ENCODE measurements around the gene RPS19BP1. TPM values are rescaled to one million over a fixed set of nuclear protein-coding genes. Genes with fewer than 3 reads are reported as not detected.

RPS19BP1 gene
- total RNA-seq, 2 experiments from 2014 or later: 65.8 to 69.7 TPM

DNA sequence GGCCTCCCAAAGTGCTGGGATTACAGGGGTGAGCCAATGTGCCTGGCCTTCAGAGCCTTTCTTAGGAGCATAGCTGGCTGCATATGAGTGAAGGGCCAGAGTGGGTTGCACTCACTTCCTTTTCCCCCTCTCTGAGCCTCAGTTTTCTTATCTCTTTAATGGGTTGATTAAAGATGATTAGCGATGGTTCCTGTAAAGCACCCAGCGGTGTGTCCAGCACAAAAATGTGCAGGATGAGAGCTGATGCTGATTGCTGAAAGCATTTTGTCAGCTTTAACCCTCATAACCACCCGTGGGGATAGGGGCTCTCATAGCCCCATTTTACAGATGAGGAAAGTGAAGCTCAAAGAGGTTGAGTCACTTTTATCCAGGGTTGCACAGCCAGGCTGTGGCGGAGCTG is 43.5 kb upstream of the RPS19BP1 start:
- Histone ChIP-seq H3K27ac (ENCODE audit: low read depth in 1 of 2, low read length in 2 of 2) (no peak overlapping the region), H3K36me3 (ENCODE audit: insufficient read depth, low read length) (no peaks in the 10 kb centered on the region), H3K9me3 (ENCODE audit: control insufficient read depth in 1 of 2, insufficient read depth in 1 of 2, low read length in 2 of 2) (no peaks in the 10 kb centered on the region), H3K4me3 (ENCODE audit: low read length) (no peak overlapping the region), H3K4me1 (ENCODE audit: insufficient read depth, low read length) (no peaks in the 10 kb centered on the region), H3K27me3 (ENCODE audit: control insufficient read depth in 1 of 2, insufficient read depth in 2 of 2, low read length in 2 of 2) (peaks cover 0 to 2% of the 10 kb centered on the region in 2 experiments)
- CTCF ChIA-PET: no interaction called here
- DNase-seq: no peak
- H3K27ac Mint-ChIP-seq: no peak overlapping the region
- intact Hi-C loops (cut with DNase I, micrococcal nuclease): no loop called here
- ATAC-seq (ENCODE audit: poor library complexity): no peak
- no peaks in the 10 kb centered on the region for H3K36me3 Mint-ChIP-seq (ENCODE audit: low read depth)
- peaks cover 3% of the 10 kb centered on the region for H3K27me3 Mint-ChIP-seq
- no peak overlapping the region for H3K4me3 Mint-ChIP-seq
- no peaks in the 10 kb centered on the region for H3K9me3 Mint-ChIP-seq
- H3K4me1 Mint-ChIP-seq (ENCODE audit: low read depth): no peaks in the 10 kb centered on the region
- TF ChIP-seq, protein P1, sequence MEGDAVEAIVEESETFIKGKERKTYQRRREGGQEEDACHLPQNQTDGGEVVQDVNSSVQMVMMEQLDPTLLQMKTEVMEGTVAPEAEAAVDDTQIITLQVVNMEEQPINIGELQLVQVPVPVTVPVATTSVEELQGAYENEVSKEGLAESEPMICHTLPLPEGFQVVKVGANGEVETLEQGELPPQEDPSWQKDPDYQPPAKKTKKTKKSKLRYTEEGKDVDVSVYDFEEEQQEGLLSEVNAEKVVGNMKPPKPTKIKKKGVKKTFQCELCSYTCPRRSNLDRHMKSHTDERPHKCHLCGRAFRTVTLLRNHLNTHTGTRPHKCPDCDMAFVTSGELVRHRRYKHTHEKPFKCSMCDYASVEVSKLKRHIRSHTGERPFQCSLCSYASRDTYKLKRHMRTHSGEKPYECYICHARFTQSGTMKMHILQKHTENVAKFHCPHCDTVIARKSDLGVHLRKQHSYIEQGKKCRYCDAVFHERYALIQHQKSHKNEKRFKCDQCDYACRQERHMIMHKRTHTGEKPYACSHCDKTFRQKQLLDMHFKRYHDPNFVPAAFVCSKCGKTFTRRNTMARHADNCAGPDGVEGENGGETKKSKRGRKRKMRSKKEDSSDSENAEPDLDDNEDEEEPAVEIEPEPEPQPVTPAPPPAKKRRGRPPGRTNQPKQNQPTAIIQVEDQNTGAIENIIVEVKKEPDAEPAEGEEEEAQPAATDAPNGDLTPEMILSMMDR (IDR thresholded peaks at IDR 0.05): no peak
- POLR2A ChIA-PET: no interaction called here

DNA sequence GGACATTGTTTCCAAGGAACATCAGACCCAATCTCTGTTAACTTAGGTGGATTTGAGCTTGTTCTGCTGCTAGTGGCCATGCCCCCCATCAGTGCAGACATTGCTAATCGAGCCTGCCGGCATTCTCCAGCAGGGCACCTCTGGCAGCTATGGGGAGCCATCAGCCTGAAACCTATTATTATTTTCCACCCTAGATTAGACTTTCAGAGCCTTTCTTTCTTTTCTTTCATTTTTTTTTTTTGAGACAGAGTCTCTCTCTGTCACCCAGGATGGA is 42.9 kb upstream of the RPS19BP1 start:
- CTCF ChIA-PET: no interaction called here
- no peak for ATAC-seq (ENCODE audit: poor library complexity)
- TF ChIP-seq, protein P1 (IDR thresholded peaks at IDR 0.05): no peak
- DNase-seq: no peak
- Mint-ChIP-seq H3K9me3 (no peaks in the 10 kb centered on the region), H3K4me3 (no peak overlapping the region), H3K27ac (no peak overlapping the region), H3K4me1 (ENCODE audit: low read depth) (no peaks in the 10 kb centered on the region), H3K27me3 (no peaks in the 10 kb centered on the region), H3K36me3 (ENCODE audit: low read depth) (no peaks in the 10 kb centered on the region)
- H3K4me3 ChIP-seq (ENCODE audit: low read length): no peak overlapping the region
- intact Hi-C loops (cut with DNase I, micrococcal nuclease): no loop called here
- H3K36me3 ChIP-seq (ENCODE audit: insufficient read depth, low read length): no peaks in the 10 kb centered on the region
- POLR2A ChIA-PET: no interaction called here
- H3K27ac ChIP-seq (ENCODE audit: low read depth in 1 of 2, low read length in 2 of 2): no peak overlapping the region
- no peaks in the 10 kb centered on the region for H3K4me1 ChIP-seq (ENCODE audit: insufficient read depth, low read length)
- no peaks in the 10 kb centered on the region for H3K9me3 ChIP-seq (ENCODE audit: control insufficient read depth in 1 of 2, insufficient read depth in 1 of 2, low read length in 2 of 2)
- H3K27me3 ChIP-seq (ENCODE audit: control insufficient read depth in 1 of 2, insufficient read depth in 2 of 2, low read length in 2 of 2): peaks cover 0 to 2% of the 10 kb centered on the region in 2 experiments

DNA sequence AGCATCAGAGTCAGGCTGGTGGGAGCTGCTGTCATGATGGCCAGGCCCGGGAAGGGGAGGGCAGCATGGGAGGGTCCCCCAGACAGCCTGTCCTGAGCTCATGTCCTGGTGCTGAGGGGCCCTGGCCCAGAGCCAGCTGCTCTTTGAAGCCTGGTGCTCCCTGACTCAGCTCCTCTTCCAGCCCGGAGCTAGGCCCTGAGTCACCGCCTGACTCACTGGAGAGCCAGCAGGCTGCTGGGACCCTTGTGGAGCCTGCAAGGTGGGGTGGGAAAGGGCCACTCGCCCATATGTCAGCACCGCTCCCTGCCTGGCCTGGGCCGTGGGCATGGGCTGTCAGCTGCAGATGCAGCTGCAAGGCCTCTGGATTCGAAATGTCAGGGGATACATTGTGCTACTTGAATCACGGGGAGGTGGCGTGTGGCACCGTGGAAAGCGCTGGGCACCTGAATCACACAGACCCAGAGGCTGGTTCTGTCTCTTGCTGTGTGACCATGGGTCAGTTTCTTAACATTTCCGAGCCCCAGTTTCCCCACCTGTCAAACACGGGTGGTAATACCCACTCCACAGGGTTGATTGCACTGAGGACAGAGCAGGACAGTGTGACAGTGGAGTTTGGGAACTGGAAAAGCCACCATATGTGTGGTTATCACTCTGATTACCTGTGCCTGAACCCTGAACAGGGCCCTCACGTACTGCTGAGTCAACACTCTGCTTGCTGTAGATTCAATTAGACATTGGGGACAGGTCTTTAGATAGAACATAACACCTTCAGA is 42.4 kb upstream of the RPS19BP1 start:
- Histone ChIP-seq H3K36me3 (ENCODE audit: insufficient read depth, low read length) (no peaks in the 10 kb centered on the region), H3K4me3 (ENCODE audit: low read length) (no peak overlapping the region), H3K4me1 (ENCODE audit: insufficient read depth, low read length) (no peaks in the 10 kb centered on the region), H3K9me3 (ENCODE audit: control insufficient read depth in 1 of 2, insufficient read depth in 1 of 2, low read length in 2 of 2) (no peaks in the 10 kb centered on the region), H3K27me3 (ENCODE audit: control insufficient read depth in 1 of 2, insufficient read depth in 2 of 2, low read length in 2 of 2) (peaks cover 0 to 2% of the 10 kb centered on the region in 2 experiments), H3K27ac (ENCODE audit: low read depth in 1 of 2, low read length in 2 of 2) (no peak overlapping the region)
- TF ChIP-seq, protein P1 (IDR thresholded peaks at IDR 0.05): no peak
- no peaks in the 10 kb centered on the region for H3K4me1 Mint-ChIP-seq (ENCODE audit: low read depth)
- intact Hi-C loops (cut with DNase I, micrococcal nuclease): no loop called here
- CTCF ChIA-PET: no interaction called here
- POLR2A ChIA-PET: no interaction called here
- no peaks in the 10 kb centered on the region for H3K9me3 Mint-ChIP-seq
- H3K27ac Mint-ChIP-seq: no peak overlapping the region
- no peak for DNase-seq
- ATAC-seq (ENCODE audit: poor library complexity): no peak
- no peaks in the 10 kb centered on the region for H3K27me3 Mint-ChIP-seq
- no peak overlapping the region for H3K4me3 Mint-ChIP-seq
- H3K36me3 Mint-ChIP-seq (ENCODE audit: low read depth): no peaks in the 10 kb centered on the region

Measured in CD4-positive, alpha-beta T cell (primary cell).